Neuron (in vitro differentiated cells): ENCODE results near the gene CREBL2.

ENCODE experiments used
- H2AFZ ChIP-seq: one replicate; pipeline ENCODE4 v1.6.1; 2013; ENCODE audit warnings: low read depth, mild to moderate bottlenecking, inconsistent platforms, low read length, moderate library complexity
- H3K27me3 ChIP-seq: one replicate; pipeline ENCODE4 v1.6.1; 2013; ENCODE audit warnings: low read length; ENCODE audit not compliant: insufficient read depth
- H3K36me3 ChIP-seq: one replicate; pipeline ENCODE4 v1.6.1; 2013; ENCODE audit warnings: low read length; ENCODE audit not compliant: insufficient read depth
- H3K4me1 ChIP-seq: one replicate; pipeline ENCODE4 v1.6.1; 2013; ENCODE audit warnings: low read length; ENCODE audit not compliant: insufficient read depth
- H3K4me3 ChIP-seq: 2 replicates; pipeline ENCODE4 v1.5.1; 2013; ENCODE audit warnings: mild to moderate bottlenecking, low read length, moderate library complexity
- H3K9me3 ChIP-seq: one replicate; pipeline ENCODE4 v1.6.1; 2013; ENCODE audit warnings: low read length

CREBL2 gene

GRCh38 chr12:12676605-12677004, 64.9 kb downstream of the CREBL2 start:
- H3K36me3 ChIP-seq, result peaks cover 26% of the 10 kb centered on the region
- no peak overlapping the region for H3K4me3 ChIP-seq
- peaks cover 3% of the 10 kb centered on the region for H3K9me3 ChIP-seq
- peaks cover 6% of the 10 kb centered on the region for H3K4me1 ChIP-seq
- H2AFZ ChIP-seq, result no peak overlapping the region
- no peaks in the 10 kb centered on the region for H3K27me3 ChIP-seq

GRCh38 chr12:12681061-12681765, 69.5 kb downstream of the CREBL2 start:
- Histone ChIP-seq H3K9me3 (no peaks in the 10 kb centered on the region), H3K27me3 (no peaks in the 10 kb centered on the region), H3K4me1 (peaks cover 39% of the 10 kb centered on the region), H2AFZ (no peak overlapping the region), H3K4me3 (no peak overlapping the region), H3K36me3 (peaks cover 12% of the 10 kb centered on the region)

- Histone ChIP-seq H3K4me1 (peaks cover 42% of the 10 kb centered on the region), H3K27me3 (no peaks in the 10 kb centered on the region), H3K36me3 (peaks cover 12% of the 10 kb centered on the region), H2AFZ (no peak overlapping the region), H3K9me3 (no peaks in the 10 kb centered on the region), H3K4me3 (peak overlapping the region; percentile 92)
Measured at GRCh38 chr12:12682284-12682683, 70.6 kb downstream of the CREBL2 start.

GRCh38 chr12:12683136-12683697, 71.5 kb downstream of the CREBL2 start:
- no peaks in the 10 kb centered on the region for H3K9me3 ChIP-seq
- no peaks in the 10 kb centered on the region for H3K27me3 ChIP-seq
- no peak overlapping the region for H2AFZ ChIP-seq
- H3K36me3 ChIP-seq, result peaks cover 12% of the 10 kb centered on the region
- H3K4me3 ChIP-seq, result peak overlapping the region; percentile 92
- H3K4me1 ChIP-seq, result peaks cover 42% of the 10 kb centered on the region

GRCh38 chr12:12683725-12684124, 72.0 kb downstream of the CREBL2 start:
- H3K4me3 ChIP-seq, result peak overlapping the region; percentile 92
- H2AFZ ChIP-seq, result peak overlapping the region; percentile 44
- H3K36me3 ChIP-seq, result peaks cover 12% of the 10 kb centered on the region
- no peaks in the 10 kb centered on the region for H3K9me3 ChIP-seq
- H3K4me1 ChIP-seq, result peaks cover 42% of the 10 kb centered on the region
- H3K27me3 ChIP-seq, result no peaks in the 10 kb centered on the region

- peaks cover 42% of the 10 kb centered on the region for H3K4me1 ChIP-seq
- peak overlapping the region; percentile 44 for H2AFZ ChIP-seq
- peak overlapping the region; percentile 92 for H3K4me3 ChIP-seq
Measured at GRCh38 chr12:12684375-12685106, 72.9 kb downstream of the CREBL2 start.

GRCh38 chr12:12685305-12685704, 73.6 kb downstream of the CREBL2 start:
- Histone ChIP-seq H3K36me3 (peaks cover 8% of the 10 kb centered on the region), H2AFZ (no peak overlapping the region), H3K4me3 (peak overlapping the region; percentile 92), H3K27me3 (no peaks in the 10 kb centered on the region), H3K4me1 (peaks cover 42% of the 10 kb centered on the region), H3K9me3 (no peaks in the 10 kb centered on the region)

More at GRCh38 chr12:12684375-12685106, 72.9 kb downstream of the CREBL2 start:
- no peaks in the 10 kb centered on the region for H3K27me3 ChIP-seq
- H3K9me3 ChIP-seq, result no peaks in the 10 kb centered on the region
- H3K36me3 ChIP-seq, result peaks cover 8% of the 10 kb centered on the region

GRCh38 chr12:12686472-12686871, 74.8 kb downstream of the CREBL2 start:
- no peak overlapping the region for H2AFZ ChIP-seq
- H3K27me3 ChIP-seq, result no peaks in the 10 kb centered on the region
- H3K4me3 ChIP-seq, result no peak overlapping the region
- no peaks in the 10 kb centered on the region for H3K9me3 ChIP-seq
- H3K36me3 ChIP-seq, result peaks cover 2% of the 10 kb centered on the region
- peaks cover 38% of the 10 kb centered on the region for H3K4me1 ChIP-seq

- no peak overlapping the region for H2AFZ ChIP-seq
- H3K9me3 ChIP-seq, result no peaks in the 10 kb centered on the region
- H3K4me3 ChIP-seq, result no peak overlapping the region
- H3K27me3 ChIP-seq, result no peaks in the 10 kb centered on the region
- H3K4me1 ChIP-seq, result peaks cover 33% of the 10 kb centered on the region
- no peaks in the 10 kb centered on the region for H3K36me3 ChIP-seq
Measured at GRCh38 chr12:12686925-12687324, 75.2 kb downstream of the CREBL2 start.

GRCh38 chr12:12689647-12690300, 78.1 kb downstream of the CREBL2 start:
- Histone ChIP-seq H3K36me3 (no peaks in the 10 kb centered on the region), H3K4me3 (no peak overlapping the region), H3K27me3 (no peaks in the 10 kb centered on the region), H3K9me3 (no peaks in the 10 kb centered on the region), H3K4me1 (peaks cover 17% of the 10 kb centered on the region), H2AFZ (no peak overlapping the region)

GRCh38 chr12:12691549-12691948, 79.9 kb downstream of the CREBL2 start:
- Histone ChIP-seq H3K27me3 (no peaks in the 10 kb centered on the region), H2AFZ (no peak overlapping the region), H3K4me1 (no peaks in the 10 kb centered on the region), H3K4me3 (no peak overlapping the region), H3K9me3 (no peaks in the 10 kb centered on the region), H3K36me3 (no peaks in the 10 kb centered on the region)

- Histone ChIP-seq H3K4me1 (no peaks in the 10 kb centered on the region), H3K4me3 (no peak overlapping the region), H3K9me3 (no peaks in the 10 kb centered on the region), H3K36me3 (no peaks in the 10 kb centered on the region), H3K27me3 (no peaks in the 10 kb centered on the region), H2AFZ (no peak overlapping the region)
Measured at GRCh38 chr12:12693111-12693671, 81.5 kb downstream of the CREBL2 start.
